ENCODE results near the gene OR6C4.
"Not testable (repeated sequence)": the region's sequence is repeated elsewhere in the genome, so short reads cannot be mapped to it uniquely, and the experiment has no call there.

The OR6C4 gene

DNA sequence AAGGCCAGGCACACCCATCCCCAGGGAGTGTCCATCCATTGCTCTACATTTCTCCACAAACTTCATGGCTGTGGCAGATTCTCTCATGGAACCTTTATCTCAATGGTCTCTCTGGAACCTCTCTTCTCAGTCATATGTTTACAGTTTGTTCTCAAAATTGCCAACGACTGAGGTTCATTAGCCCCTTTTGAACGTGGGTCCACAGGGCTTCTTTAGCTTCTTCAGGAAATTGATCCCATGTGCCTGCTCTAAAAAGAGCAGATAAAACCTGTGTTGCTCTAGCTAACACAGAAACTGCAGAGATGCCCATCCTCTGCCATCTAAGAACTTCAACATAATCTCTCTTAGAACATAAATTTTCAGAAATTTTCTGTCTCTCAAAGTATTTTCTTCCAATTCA lies at the start of gene OR6C4:
Gene OR6C4, plus strand, starts transcription at position 301 of the 400 bp plus-strand sequence. CDS start 1,625 bp downstream, outside the sequence.
- no peak for DNase-seq

DNA sequence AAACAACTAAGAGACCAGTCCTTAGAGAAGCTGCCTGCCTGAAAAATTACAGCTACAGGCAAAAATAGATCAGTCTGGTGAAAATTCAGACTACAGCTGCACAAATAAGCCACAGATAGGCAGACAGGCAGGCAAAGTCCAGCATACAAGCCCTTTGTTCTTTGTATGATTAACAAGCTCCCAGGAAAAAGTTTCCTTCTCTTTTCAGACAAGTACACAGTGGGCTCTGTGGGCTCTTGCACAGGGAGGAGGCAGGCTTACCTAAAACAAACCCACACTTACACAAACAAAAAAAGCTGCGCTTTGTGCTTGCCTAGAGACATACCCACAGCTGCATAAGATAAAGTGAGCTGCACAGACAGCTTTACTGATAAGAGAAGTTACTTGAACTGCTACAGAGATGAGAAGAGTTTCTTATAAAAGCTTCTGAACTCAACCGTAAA lies 49.6 kb upstream of the OR6C4 start:
- no peak for DNase-seq

DNA sequence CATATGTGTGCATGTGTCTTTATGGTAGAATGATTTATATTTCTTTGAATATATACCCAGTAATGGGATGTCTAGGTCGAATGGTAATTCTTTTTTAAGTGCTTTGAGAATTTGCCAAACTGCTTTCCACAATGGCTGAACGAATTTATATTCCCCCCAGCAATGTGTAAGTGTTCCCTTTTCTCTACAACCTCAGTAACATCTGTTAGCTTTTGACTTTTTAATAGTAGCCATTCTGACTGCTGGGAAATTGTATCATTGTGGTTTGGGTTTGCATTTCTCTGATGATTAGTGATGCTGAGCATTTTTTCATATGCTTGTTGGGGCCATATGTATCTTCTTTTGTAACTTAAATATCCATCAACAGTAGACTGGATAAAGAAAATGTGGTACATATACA lies 47.8 kb upstream of the OR6C4 start:
- DNase-seq, result no peak

DNA sequence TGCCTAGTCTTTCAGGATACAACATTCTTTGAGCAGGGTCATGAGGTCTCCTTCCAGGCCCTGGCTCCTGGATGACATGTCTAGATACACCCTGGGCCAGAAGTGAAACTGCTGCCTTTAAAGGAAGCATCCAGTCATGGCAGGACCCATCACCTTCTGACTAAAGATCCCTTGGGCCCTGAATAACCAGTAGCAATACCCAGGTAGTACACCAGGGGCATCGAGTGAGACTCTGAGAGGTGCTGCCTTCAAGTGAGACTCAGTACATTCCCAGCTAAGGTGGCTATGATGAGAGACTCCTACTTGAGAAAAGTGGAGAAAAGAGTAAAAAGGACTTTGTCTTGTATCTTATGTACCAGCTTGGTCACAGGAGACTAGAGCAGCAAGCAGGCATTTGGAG lies 33.7 kb upstream of the OR6C4 start:
- no peak for DNase-seq

DNA sequence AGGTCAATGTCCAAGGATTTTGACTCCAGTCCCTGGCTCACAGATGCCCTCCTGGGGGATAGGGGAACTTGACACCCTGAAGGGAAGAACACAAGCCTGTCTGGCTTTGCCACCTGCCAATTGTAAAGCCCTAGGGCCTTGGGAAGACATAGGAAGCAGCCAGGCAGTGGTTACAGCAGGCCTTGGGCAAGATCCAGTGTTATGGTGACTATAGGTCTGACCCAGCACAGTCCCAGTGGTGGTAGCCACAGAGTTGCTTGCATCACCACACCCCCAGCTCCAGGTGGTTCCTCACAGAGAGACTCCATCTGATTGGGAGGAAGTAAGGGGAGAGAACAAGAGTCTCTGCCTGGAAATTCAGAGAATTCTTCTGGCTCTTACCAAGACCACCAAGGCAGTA lies 33.0 kb upstream of the OR6C4 start:
- DNase-seq, result no peak

DNA sequence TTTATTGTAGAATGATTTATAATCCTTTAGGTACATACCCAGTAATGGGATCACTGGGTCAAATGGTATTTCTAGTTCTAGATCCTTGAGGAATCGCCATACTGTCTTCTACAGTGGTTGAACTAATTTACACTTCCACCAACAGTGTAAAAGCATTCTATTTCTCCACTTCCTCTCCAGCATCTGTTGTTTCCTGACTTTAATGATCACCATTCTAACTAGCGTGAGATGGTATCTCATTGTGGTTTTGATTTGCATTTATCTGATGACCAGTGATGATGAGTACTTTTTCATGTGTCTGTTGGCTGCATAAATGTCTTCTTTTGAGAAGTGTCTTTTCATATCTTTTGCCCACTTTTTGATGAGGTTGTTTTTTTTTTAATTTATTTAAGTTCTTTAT lies 1.2 kb upstream of the OR6C4 start:
- not testable (repeated sequence) for DNase-seq

DNA sequence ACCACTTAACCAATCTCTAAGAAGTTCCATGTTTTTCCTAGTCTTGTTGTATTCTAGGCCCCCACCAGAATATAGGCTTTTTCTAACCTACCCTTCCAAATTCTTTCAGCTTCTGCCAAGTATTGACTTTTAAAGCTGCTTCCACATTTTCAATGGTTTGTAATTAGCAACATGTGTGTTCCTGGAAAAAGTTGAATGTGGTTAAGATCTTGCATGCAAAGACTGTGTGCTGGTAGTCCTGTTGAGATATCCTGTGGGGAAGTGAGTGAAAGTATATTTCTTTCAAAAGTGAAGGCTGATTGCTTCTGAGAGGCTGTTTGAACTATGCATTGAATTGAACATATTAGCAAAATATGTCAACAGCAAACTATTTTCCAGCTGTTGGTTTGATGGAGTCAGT lies 646 bp upstream of the OR6C4 start:
- DNase-seq, result no peak

DNA sequence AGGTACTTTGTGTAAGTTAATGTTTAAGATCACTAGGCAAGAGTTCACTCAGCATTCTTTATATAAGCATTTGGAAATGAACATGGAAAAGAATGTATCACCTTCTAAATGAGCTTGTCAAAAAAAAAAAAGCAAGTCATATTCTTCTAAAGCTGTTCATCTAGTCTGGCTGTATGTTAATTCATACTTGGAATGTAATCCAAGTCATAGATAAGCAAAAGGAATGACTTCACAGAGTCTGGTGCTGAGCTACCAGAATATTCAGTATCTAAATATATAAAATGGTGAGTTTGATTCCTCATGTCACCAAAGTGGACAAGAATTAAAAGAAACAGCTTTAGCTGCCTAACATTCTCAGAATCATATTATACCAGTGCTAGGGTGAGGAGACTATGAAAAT lies 4.9 kb downstream of the OR6C4 start:
- DNase-seq, result no peak

DNA sequence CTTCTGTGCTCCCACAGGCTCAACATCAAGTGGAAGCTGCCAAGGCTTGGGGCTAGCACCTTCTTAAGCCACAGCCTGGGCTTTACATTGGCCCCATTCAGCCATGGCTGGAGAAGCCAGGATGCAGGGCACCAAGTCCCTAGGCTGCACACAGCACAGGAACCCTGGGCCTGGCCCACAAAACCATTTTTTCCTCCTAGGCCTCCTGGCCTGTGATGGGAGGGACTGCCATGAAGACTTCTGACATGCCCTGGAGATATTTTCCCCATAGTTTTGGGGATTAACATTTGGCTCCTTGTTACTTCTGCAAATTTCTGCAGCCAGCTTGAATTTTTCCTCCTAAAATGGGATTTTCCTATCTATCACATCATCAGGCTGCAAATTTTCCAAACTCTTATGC lies 20.7 kb downstream of the OR6C4 start:
- not testable (repeated sequence) for DNase-seq

DNA sequence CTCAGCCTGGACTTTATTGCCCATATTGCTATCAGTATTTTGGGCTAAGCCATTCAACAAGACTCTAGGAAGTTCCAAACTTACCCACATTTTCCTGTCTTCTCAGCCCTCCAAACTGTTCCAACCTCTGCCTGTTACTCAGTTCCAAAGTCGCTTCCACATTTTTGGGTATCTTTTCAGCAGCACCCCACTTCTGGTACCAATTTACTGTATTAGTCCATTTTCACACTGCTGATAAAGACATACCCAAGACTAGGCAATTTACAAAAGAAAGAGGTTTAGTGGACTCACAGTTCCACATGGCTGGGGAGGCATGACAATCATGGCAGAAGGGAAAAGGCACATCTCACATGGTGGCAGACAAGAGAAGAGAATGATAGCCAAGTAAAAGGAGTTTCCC lies 21.3 kb downstream of the OR6C4 start:
- DNase-seq, result not testable (repeated sequence)

DNA sequence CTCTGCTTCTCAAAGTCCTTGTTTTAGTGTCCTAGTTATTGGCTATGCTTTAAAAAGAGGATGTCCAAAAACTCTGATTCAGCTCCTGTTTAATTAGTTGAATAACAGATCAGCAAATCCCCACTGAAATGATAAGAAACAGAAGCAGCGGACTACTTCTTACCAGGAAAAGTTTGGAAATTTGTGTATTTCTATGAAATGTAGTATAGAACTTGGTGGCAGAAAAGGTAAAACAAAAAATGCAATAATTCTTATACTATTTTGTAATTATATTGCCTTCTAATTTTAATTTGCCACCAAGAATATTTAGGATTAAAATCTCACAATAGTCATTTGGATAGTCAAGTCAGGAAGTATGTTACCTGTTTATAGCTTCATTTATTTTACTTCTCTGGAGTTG lies 22.8 kb downstream of the OR6C4 start, which contains the start of gene OR2AP1:
Gene OR2AP1, plus strand, starts transcription at position 301 of the 400 bp plus-strand sequence. CDS start 1,947 bp downstream, outside the sequence.
- no peak for DNase-seq

DNA sequence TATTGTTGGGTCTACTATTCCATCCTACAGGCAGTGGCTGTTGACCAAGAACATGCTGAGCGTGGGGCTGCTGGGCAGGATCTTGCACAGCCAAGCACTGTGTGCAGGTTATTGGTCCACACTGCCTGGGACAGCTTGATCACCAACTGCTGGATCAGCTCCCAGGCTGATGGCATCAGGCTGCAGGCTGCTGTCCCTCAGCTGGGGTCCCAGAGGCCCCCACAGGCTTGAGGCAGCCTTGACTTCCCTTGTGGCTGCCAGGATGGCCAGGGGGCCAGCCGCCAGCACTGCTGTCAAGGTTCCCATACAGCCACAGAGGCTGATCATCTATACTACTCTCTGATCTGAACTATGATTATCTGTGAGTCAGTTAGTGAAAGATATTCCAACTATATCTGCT lies 32.7 kb downstream of the OR6C4 start:
- no peak for DNase-seq

DNA sequence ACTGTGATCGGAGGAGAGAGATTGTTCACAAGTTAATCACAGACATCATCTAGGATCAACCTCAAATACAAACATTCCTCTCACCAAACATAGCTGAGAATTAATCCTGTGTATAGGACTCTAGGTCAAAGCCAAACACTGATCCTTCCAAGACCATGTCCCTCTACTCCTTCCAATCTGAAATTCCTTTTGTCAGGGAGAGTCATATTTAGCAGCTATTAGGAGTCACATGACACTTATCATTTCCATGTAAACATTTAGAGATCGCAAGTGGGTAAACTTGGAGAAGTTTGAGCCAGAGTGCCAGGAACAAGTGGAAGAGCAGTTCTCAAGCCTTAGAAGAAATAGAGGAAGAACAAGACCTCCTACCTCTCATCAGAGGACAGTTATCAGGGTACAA lies 36.4 kb downstream of the OR6C4 start:
- no peak for DNase-seq

DNA sequence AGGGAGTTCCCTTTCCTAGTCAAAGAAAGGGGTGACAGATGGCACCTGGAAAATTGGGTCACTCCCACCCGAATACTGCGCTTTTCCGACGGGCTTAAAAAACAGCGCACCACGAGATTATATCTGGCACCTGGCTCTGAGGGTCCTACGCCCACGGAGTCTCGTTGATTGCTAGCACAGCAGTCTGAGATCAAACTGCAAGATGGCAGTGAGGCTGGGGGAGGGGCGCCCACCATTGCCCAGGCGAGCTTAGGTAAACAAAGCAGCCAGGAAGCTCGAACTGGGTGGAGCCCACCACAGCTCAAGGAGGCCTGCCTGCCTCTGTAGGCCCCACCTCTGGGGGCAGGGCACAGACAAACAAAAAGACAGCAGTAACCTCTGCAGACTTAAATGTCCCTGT lies 40.8 kb downstream of the OR6C4 start:
- not testable (repeated sequence) for DNase-seq
